Psoas muscle (tissue), 8 donors: ENCODE data around the gene BDH1. TPM values are rescaled to one million over a fixed set of nuclear protein-coding genes. Genes with fewer than 3 reads are reported as not detected.

ENCODE experiments used
- ATAC-seq, 4 donors: fragments of 200-7000 bp; cut with Tn5 transposase; one replicate each; pipeline ENCODE4 v1.9.1; 2020; ENCODE audit warnings: moderate library complexity in 3 of 4, mild to moderate bottlenecking in 2 of 4
- DNase-seq, 2 donors: peaks; one replicate each; pipeline ENCODE4 v3.0.0-alpha.2; 2020
- H3K27ac ChIP-seq: fragments of 200-600 bp; one replicate; pipeline ENCODE4 v1.8.0; 2022
- H3K27me3 ChIP-seq, 3 donors: fragments of 200-600 bp in 1 of 3; one replicate each; pipeline versions ENCODE4 v1.6.1 to v1.8.0; 2013 to 2022; ENCODE audit warnings: low read length in 2 of 3, mild to moderate bottlenecking in 2 of 3, moderate library complexity in 1 of 3; ENCODE audit not compliant: insufficient read depth in 3 of 3
- H3K36me3 ChIP-seq, 2 donors: fragments of 200-600 bp in 1 of 2; one replicate each; pipeline versions ENCODE4 v1.6.1 to v1.8.0; 2013 to 2022; ENCODE audit warnings: low read depth in 1 of 2, mild to moderate bottlenecking in 1 of 2, moderate library complexity in 1 of 2; ENCODE audit not compliant: insufficient read depth in 1 of 2
- H3K4me1 ChIP-seq: fragments of 200-600 bp; one replicate; pipeline ENCODE4 v1.8.0; 2022
- H3K4me3 ChIP-seq: fragments of 200-600 bp; one replicate; pipeline ENCODE4 v1.8.0; 2022; ENCODE audit warnings: mild to moderate bottlenecking
- H3K9me3 ChIP-seq: fragments of 200-600 bp; one replicate; pipeline ENCODE4 v1.8.0; 2022
- CTCF ChIP-seq: fragments of 200-600 bp; IDR thresholded peaks from one replicate; pipeline ENCODE4 v1.8.0; 2022; ENCODE audit warnings: antibody characterized with exemption
- WGBS, 3 donors: extraction: QIAGEN DNeasy Blood & Tissue Kit; methylation state at CpG; one replicate each; pipeline versions ENCODE4 v1.1.6 to v1.1.7; 2013; 5-methylcytosine and 5-hydroxymethylcytosine counted together
- intact Hi-C, 2 donors: fragments of 100-400 bp; cut with DNase I; formaldehyde crosslinking; loops; one replicate each; pipeline versions ENCODE4 v1.11.0 to v1.14.2; 2022
- polyA plus RNA-seq, 3 donors: library from polyadenylated mRNA; stranded (reverse); fragments of 200-250 nt; gene quantifications; one replicate each; pipeline ENCODE4 v1.2.3, GENCODE V29; 2013
- total RNA-seq, 4 donors: library from RNA; stranded (reverse); fragmentation: NEBNext Ultra II Directional in 2 of 4; extraction: Animal tissue kit (Norgen Biotek cat#: 25700) in 2 of 4; gene quantifications; one replicate each; pipeline versions ENCODE4 v1.2.1 to v1.2.4, GENCODE V29; 2021 to 2023
- donor health status: healthy with polysubstance abuse.
- donor health status: DM: no; HTN: no; CAD: no; lungs with moderate emphysema.
- donor health status: Bipolar disorder and iron deficiency.
- donor health status: healthy.
- donor health status: DM: yes; HTN: yes; CAD: no.
- donor health status: DM: no; HTN: no; CAD: no.
- donor health status: DM: no; HTN: no; CAD: no.
- donor health status: DM: yes; HTN: yes; CAD: no.

Gene BDH1
- total and polyA plus RNA-seq, 7 donors, result 5.4 to 47.6 (median 16.0) TPM

- DNase-seq, result no peak
- WGBS, 3 donors, result 81 to 86% (median 82%) methylated on average over 9 of the region's 9 CpGs
- intact Hi-C loops, result no loop called here
- Histone ChIP-seq H3K27me3 (no peaks in the 10 kb centered on the region), H3K9me3 (no peaks in the 10 kb centered on the region), H3K36me3 (peaks cover 0 to 5% of the 10 kb centered on the region in 2 donors), H3K4me1 (no peaks in the 10 kb centered on the region), H3K4me3 (no peak overlapping the region), H3K27ac (no peak overlapping the region)
- no peak for ATAC-seq
- no peak for TF ChIP-seq CTCF
These were observed 37.2 kb upstream of the BDH1 start for GRCh38 chr3:197593046-197593380.

- no peak overlapping the region for H3K27ac ChIP-seq
- no peak for DNase-seq
- TF ChIP-seq CTCF, result no peak
- 76 to 85% (median 83%) methylated on average over 18 of the region's 18 CpGs for WGBS, 3 donors
- no peaks in the 10 kb centered on the region for H3K27me3 ChIP-seq
- H3K4me1 ChIP-seq, result no peaks in the 10 kb centered on the region
- no peaks in the 10 kb centered on the region for H3K9me3 ChIP-seq
- peaks cover 0 to 5% of the 10 kb centered on the region in 2 donors for H3K36me3 ChIP-seq
- intact Hi-C loops, result no loop called here
- no peak for ATAC-seq
- no peak overlapping the region for H3K4me3 ChIP-seq
These were observed 36.7 kb upstream of the BDH1 start for GRCh38 chr3:197592361-197593045.

GRCh38 chr3:197591816-197592215 lies 36.0 kb upstream of the BDH1 start:
- ATAC-seq (no peak), DNase-seq (no peak)
- Histone ChIP-seq H3K4me3 (no peak overlapping the region), H3K27ac (no peak overlapping the region), H3K9me3 (no peaks in the 10 kb centered on the region), H3K36me3 (peaks cover 0 to 5% of the 10 kb centered on the region in 2 donors), H3K4me1 (no peaks in the 10 kb centered on the region), H3K27me3 (no peaks in the 10 kb centered on the region)
- TF ChIP-seq CTCF, result no peak
- intact Hi-C loops, result no loop called here
- 78 to 85% (median 82%) methylated on average over 6 of the region's 6 CpGs for WGBS, 3 donors

- intact Hi-C loops, result no loop called here
- WGBS, 3 donors, result 62 to 75% (median 69%) methylated on average over 4 of the region's 4 CpGs
- no peak overlapping the region for H3K4me3 ChIP-seq
- no peak overlapping the region for H3K27ac ChIP-seq
- no peak for ATAC-seq
- H3K27me3 ChIP-seq, result no peaks in the 10 kb centered on the region
- DNase-seq, result no peak
- no peaks in the 10 kb centered on the region for H3K4me1 ChIP-seq
- H3K36me3 ChIP-seq, result peaks cover 0 to 5% of the 10 kb centered on the region in 2 donors
- no peaks in the 10 kb centered on the region for H3K9me3 ChIP-seq
- no peak for TF ChIP-seq CTCF
These were observed 34.7 kb upstream of the BDH1 start for GRCh38 chr3:197590313-197590962.
